ENCODE results near the gene NR5A1. TPM values are rescaled to one million over a fixed set of nuclear protein-coding genes. Genes with fewer than 3 reads are reported as not detected.

NR5A1 gene
- total RNA-seq, 2 experiments from 2014 or later = not detected

DNA sequence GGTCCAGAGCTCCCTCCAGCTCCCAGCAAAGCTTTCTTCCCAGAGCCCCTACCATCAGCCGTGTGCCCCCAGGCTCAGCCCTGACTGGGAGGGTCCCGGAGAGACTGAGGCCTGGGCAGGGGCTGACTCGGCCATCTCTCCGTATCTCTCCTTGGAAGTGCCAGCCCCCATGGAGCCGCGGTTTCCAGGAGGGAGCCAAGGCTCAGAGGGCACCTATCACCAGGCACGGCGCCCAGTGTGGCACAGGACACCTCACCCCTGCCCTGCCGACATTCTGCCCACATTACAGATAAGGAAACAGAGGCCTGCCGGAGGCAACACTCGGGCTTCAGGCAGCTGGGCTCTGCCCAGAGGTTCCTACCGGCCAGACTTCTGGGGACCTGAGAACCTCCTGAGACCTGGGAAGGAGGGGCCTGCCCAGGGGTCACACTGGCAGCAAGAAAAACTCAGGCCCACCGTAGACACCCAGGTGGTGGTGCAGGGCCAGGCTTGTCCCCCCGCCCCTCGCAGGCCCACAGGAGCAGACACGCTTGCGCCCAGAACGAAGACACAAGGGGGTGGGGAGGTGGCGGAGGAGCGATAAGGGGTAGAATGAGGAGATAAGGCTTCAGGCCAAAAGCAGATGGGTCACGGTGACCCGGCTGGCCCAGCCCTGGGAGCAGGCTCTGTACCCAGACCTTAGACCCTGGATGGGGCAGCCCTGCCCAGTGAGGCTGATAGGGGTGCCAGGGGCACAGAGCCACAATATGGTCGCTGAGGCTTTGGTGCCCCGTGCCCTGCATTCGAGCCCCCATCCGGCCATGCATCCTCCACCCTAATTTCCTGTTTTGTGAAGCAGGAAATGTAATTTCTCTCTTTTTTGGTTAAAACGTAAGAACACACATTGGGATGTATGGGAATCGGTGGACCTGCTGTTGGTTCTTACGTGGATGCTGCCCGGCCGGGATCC lies 11.8 kb downstream of the NR5A1 start:
- DNase-seq = no peak
- no peaks in the 10 kb centered on the region for H3K9me3 Mint-ChIP-seq
- H3K27me3 Mint-ChIP-seq (ENCODE audit: low read depth) = no peaks in the 10 kb centered on the region
- intact Hi-C loops (cut with micrococcal nuclease) = no loop called here
- CTCF ChIA-PET = no interaction called here
- H3K4me1 Mint-ChIP-seq (ENCODE audit: low read depth) = peaks cover 25% of the 10 kb centered on the region
- no peaks in the 10 kb centered on the region for H3K36me3 Mint-ChIP-seq (ENCODE audit: low read depth)
- H3K4me3 Mint-ChIP-seq = no peak overlapping the region
- H3K27ac Mint-ChIP-seq = no peak overlapping the region

DNA sequence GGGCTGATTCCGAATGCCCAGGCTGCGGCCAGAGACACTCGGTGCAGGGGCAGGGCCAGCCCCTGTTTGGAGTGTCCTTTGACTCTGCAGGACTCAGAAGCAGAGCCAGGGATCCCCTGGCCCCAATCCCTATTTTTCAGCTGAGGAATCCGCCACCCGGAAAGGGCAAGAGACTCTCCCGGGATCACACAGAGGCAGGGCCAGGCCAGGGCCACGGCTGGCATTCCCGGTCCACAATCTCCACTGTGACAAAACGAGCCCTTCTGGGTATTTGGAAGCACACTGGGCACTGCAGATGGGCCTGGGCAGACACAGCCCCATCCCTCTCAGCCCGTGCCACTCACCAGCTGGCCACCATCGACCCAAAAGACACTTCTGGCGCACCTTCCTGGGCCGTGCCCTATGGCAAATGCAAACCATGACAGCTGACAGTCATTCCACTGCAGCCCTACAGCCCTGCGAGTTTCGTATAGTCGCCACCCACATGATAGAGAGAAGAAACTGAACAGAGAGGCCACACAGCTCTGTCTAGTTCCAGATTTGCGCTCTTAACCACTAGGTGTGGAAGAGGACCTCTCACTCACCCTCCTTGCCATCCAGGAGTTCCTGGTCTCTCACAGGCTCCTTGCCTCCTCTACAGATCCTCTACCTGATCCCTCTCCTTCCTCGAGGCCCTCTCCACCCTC lies 13.3 kb downstream of the NR5A1 start:
- Mint-ChIP-seq H3K9me3 (no peaks in the 10 kb centered on the region), H3K27ac (no peak overlapping the region), H3K36me3 (ENCODE audit: low read depth) (no peaks in the 10 kb centered on the region), H3K27me3 (ENCODE audit: low read depth) (no peaks in the 10 kb centered on the region), H3K4me1 (ENCODE audit: low read depth) (peaks cover 20% of the 10 kb centered on the region), H3K4me3 (no peak overlapping the region)
- CTCF ChIA-PET = no interaction called here
- intact Hi-C loops (cut with micrococcal nuclease) = no loop called here
- DNase-seq = no peak

DNA sequence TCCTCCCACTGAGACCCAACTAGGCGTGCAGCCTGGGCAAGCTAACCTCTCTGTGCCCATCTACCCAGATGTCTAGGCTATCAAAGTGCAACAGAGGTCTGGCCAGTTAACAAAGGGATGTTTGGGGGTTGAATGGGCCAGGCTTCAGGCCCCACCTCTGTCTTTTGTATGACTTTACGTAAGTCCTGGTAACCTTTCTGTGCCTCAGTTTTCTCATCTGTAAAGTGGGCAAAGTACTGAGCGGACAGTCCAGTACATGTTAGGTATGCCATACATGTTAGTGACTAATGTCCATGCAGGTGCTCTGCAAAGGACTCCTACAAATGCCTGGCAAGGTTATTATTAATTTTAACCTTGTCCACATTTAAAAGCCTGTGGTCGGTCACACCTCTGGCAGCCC lies 14.0 kb downstream of the NR5A1 start:
- H3K36me3 Mint-ChIP-seq (ENCODE audit: low read depth) = no peaks in the 10 kb centered on the region
- DNase-seq = no peak
- no peak overlapping the region for H3K4me3 Mint-ChIP-seq
- CTCF ChIA-PET = no interaction called here
- intact Hi-C loops (cut with micrococcal nuclease) = no loop called here
- H3K27ac Mint-ChIP-seq = no peak overlapping the region
- no peaks in the 10 kb centered on the region for H3K9me3 Mint-ChIP-seq
- peaks cover 20% of the 10 kb centered on the region for H3K4me1 Mint-ChIP-seq (ENCODE audit: low read depth)
- no peaks in the 10 kb centered on the region for H3K27me3 Mint-ChIP-seq (ENCODE audit: low read depth)

DNA sequence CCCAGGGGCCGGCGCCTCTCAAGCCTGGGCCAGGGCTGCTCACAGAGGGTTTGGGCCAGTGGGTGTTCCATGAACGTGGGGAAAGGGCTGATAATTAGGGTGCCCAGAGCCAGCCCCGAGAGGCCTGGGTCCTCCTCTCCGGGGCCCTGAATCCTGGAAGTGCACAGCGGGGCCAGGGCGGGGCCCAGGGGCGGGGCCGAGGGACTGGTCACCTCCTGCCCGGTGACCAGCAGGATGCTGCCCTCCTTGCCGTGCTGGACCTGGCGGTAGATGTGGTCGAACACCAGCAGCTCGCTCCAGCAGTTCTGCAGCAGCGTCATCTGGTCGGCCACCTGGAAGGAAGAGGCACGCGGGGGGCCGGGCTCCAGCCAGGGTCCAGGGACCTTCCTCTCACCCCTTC lies 14.4 kb downstream of the NR5A1 start:
- CTCF ChIA-PET = no interaction called here
- no peaks in the 10 kb centered on the region for H3K27me3 Mint-ChIP-seq (ENCODE audit: low read depth)
- no peaks in the 10 kb centered on the region for H3K36me3 Mint-ChIP-seq (ENCODE audit: low read depth)
- H3K9me3 Mint-ChIP-seq = no peaks in the 10 kb centered on the region
- no peak overlapping the region for H3K27ac Mint-ChIP-seq
- no peak overlapping the region for H3K4me3 Mint-ChIP-seq
- DNase-seq = no peak
- H3K4me1 Mint-ChIP-seq (ENCODE audit: low read depth) = peaks cover 20% of the 10 kb centered on the region
- intact Hi-C loops (cut with micrococcal nuclease) = no loop called here

DNA sequence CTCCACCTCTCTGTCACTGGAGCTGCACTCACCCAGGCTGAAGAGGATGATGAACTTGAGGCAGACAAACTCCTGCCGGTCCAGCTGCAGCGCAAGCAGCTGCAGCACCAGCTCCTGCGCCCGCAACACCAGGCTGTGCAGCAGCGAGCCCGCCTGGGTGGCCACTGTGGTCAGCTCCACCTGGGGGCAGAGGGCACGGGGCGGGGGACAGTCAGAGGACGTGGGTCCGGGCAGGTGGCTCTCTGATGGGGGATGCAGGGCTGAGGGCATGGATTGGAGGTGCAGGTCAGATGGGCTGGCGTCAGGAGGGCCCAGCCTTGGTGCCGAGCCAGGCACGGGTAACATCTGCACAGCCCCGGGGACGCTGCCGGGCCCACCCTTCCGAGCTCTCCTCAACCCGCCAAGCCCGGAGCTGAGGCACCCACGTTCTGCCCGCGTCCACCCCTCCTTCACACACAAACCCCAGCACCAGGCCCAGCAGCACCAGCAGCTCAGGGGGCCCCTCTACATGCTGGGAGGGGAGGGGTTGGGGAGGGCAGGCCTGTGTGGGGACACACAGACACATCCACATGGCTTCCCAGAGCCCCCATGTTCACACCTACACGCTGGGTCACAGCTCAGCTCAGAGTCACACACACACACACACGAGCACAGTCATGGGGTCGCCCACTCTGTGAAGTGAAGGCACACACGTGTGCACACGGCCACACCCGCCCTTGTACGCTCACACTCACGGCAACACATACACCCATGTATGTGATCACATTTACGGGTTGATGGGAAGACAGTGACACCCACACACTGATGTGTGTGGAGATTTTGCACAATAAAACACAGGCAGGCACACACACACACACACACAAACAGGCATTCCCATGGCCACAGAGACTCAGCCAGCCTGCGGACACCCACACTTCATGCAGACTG lies 15.9 kb downstream of the NR5A1 start:
- H3K27ac Mint-ChIP-seq = no peak overlapping the region
- no peaks in the 10 kb centered on the region for H3K9me3 Mint-ChIP-seq
- no peaks in the 10 kb centered on the region for H3K27me3 Mint-ChIP-seq (ENCODE audit: low read depth)
- H3K4me3 Mint-ChIP-seq = no peak overlapping the region
- intact Hi-C loops (cut with micrococcal nuclease) = no loop called here
- CTCF ChIA-PET = interaction anchor here (0.5 kb wide), 1 partner anchor 119 kb away, joined by 3 read pairs; no protein-coding TSS in a partner anchor
- DNase-seq = no peak
- H3K4me1 Mint-ChIP-seq (ENCODE audit: low read depth) = peaks cover 15% of the 10 kb centered on the region
- H3K36me3 Mint-ChIP-seq (ENCODE audit: low read depth) = no peaks in the 10 kb centered on the region

DNA sequence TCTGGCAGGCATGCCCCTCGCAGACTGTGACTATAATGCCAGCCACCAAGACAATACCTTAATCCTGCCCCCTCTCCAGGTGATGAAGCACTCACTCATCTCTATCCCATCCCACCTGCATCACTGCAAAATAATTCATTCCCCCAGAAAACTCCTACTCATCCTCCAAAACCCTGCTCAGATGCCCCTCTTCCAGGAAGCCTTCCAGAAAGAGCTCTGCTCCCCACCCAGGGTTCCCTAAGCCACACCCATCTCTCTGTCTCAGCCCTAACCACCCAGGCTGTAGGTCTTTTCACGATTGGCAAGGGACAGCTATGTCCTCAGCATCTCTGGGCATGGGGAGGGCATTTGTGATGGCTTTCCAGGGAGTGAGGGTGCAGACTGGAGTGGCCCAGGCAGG lies 17.2 kb downstream of the NR5A1 start:
- intact Hi-C loops (cut with micrococcal nuclease) = no loop called here
- no peak for DNase-seq
- H3K9me3 Mint-ChIP-seq = no peaks in the 10 kb centered on the region
- CTCF ChIA-PET = no interaction called here
- no peak overlapping the region for H3K4me3 Mint-ChIP-seq
- H3K27ac Mint-ChIP-seq = no peak overlapping the region
- H3K27me3 Mint-ChIP-seq (ENCODE audit: low read depth) = no peaks in the 10 kb centered on the region
- no peaks in the 10 kb centered on the region for H3K36me3 Mint-ChIP-seq (ENCODE audit: low read depth)
- H3K4me1 Mint-ChIP-seq (ENCODE audit: low read depth) = peaks cover 4% of the 10 kb centered on the region

DNA sequence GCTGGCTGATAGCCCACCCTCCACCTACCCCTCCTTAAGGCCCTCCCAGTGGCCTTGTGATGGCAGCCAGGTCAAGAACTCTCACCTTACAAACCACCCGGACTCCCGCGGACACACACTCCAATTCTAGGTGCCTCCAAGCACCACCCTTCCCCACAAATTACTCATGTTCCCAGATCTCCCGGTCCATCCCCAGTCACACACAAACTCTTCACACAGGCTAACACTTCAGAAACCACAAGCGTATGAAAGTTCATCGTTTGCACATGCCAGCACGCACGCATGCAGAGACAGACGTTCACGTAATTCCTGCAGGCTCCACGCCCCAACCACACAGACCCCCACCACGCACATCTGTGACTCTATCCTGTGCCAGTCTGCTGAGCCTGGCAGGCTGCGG lies 18.0 kb downstream of the NR5A1 start:
- CTCF ChIA-PET = no interaction called here
- Mint-ChIP-seq H3K27ac (no peak overlapping the region), H3K36me3 (ENCODE audit: low read depth) (no peaks in the 10 kb centered on the region), H3K4me1 (ENCODE audit: low read depth) (peaks cover 1% of the 10 kb centered on the region), H3K9me3 (no peaks in the 10 kb centered on the region), H3K27me3 (ENCODE audit: low read depth) (no peaks in the 10 kb centered on the region), H3K4me3 (no peak overlapping the region)
- intact Hi-C loops (cut with micrococcal nuclease) = no loop called here
- no peak for DNase-seq

DNA sequence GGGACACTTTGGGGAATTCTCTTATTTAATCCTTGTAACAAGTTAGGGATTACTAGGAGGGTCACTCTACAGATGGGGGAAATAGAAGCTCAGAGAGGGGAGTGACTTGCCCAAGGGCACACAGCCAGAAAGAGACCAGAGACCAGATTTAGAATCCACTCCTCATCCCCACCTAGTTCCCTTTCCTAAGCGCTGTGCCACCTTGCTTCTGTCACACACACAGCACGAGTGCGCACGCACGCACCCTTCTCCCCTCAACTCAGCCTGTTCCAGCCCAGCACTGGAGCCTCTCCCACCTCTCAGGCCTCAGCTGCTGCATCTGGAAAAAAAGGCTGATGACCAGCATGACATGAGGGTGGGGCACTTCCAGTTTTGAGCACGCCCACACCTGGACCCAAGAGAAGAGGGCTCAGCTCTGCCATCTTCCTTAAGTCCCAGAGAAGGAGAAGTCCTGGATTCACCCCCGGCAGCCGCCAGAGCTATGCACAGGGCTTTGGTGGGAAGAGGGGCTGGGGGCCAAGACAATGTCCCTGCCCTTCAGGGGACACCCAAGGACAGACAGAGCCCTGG lies 18.5 kb downstream of the NR5A1 start:
- Mint-ChIP-seq H3K27me3 (ENCODE audit: low read depth) (no peaks in the 10 kb centered on the region), H3K36me3 (ENCODE audit: low read depth) (no peaks in the 10 kb centered on the region), H3K4me3 (no peak overlapping the region), H3K27ac (no peak overlapping the region), H3K9me3 (no peaks in the 10 kb centered on the region), H3K4me1 (ENCODE audit: low read depth) (no peaks in the 10 kb centered on the region)
- DNase-seq = no peak
- intact Hi-C loops (cut with micrococcal nuclease) = no loop called here
- CTCF ChIA-PET = no interaction called here

DNA sequence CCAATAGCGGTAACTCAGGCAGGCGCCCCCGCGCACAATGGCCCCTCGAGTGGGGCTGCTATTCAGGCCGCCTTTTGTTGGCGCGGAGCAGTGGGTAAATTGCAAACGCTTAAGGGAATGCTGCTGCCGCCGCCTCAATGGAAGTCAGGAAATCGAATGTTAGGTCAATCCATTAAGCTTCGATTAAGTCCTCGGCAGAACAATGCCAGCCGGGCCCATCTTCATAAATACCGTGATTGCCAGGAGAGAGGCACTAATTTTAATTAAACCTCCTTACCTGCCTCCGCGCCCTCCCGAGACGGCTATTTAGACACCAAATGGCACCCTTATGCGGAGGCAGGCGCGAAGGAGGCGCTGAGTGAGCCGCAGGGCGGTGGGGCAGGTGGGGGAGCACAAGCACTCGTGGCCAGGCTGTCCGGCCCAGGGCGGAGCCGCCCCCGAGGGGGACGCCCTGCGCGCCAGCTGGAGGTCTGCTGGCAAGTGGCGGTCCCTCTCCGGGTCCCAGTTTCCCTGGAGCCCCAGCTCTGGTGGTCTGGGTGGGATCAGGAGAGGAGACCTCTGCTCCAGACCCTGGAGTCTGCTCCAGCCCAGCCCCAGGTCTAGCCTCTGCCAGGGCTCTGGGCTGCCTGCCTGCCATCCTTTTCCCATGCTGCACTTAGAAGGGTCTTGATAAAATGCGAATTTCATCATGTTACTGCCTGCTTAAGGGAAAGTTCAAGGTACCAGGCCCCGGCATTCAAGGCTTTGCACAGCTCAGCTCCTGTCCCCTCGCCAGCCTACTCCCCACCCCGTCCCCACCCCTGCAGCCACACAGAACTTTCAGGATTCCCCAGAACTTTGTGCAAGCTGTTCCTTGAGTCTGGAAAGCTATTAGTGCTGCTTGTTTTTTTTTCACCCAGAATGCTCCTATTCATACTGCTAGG lies 19.7 kb downstream of the NR5A1 start:
- CTCF ChIA-PET = interaction anchor here (0.6 kb wide), 1 partner anchor 144 kb away, joined by 4 read pairs; no protein-coding TSS in a partner anchor
- no peaks in the 10 kb centered on the region for H3K36me3 Mint-ChIP-seq (ENCODE audit: low read depth)
- no peak overlapping the region for H3K4me3 Mint-ChIP-seq
- intact Hi-C loops (cut with micrococcal nuclease) = no loop called here
- H3K9me3 Mint-ChIP-seq = no peaks in the 10 kb centered on the region
- H3K4me1 Mint-ChIP-seq (ENCODE audit: low read depth) = no peaks in the 10 kb centered on the region
- no peaks in the 10 kb centered on the region for H3K27me3 Mint-ChIP-seq (ENCODE audit: low read depth)
- H3K27ac Mint-ChIP-seq = no peak overlapping the region
- DNase-seq = no peak

DNA sequence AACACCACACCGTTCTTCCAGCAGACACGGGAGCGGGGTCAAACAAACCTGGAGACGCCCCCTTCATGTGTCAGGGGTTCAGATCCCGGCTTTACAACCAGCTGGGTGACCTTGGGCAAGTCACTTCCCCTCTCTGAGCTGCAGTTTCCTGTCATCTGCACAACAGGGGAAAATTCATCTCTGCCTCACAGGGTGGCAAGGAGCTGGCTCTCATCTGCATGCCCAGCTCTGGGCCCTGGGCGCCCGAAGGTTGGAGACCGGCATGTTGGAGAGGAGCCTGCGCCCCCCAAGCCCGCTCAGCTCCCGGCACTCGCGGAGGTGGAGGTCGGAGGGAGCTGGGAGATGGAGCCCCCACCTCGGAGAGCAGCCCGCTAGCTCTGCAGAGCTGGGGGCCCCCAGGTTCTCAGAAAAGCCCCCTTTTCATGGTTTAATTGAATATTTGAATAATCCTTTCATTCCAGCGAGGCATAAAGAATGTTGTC lies 20.4 kb downstream of the NR5A1 start:
- intact Hi-C loops (cut with micrococcal nuclease) = no loop called here
- H3K27ac Mint-ChIP-seq = no peak overlapping the region
- no peaks in the 10 kb centered on the region for H3K9me3 Mint-ChIP-seq
- no peaks in the 10 kb centered on the region for H3K4me1 Mint-ChIP-seq (ENCODE audit: low read depth)
- CTCF ChIA-PET = no interaction called here
- no peaks in the 10 kb centered on the region for H3K36me3 Mint-ChIP-seq (ENCODE audit: low read depth)
- H3K4me3 Mint-ChIP-seq = no peak overlapping the region
- DNase-seq = no peak
- H3K27me3 Mint-ChIP-seq (ENCODE audit: low read depth) = no peaks in the 10 kb centered on the region

DNA sequence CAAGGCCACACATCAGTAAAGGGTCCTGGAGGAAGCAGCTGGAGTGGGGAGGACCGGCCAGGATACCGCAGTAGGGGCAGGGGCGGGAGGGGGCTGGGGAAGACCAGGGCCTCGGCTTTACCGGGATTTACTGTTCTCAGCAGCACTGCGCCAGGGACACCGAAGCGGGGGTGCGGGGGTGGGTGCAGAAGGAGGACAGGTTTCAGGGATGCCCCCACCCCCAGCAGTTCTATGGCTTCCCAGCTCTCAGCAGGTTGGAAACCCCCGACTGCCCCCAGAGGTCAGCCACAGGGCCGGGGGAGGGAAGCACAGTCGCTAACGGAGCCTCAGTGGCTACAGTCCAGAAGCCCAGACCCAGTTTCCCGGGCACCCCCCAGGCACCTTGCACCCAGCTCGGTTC lies 21.3 kb downstream of the NR5A1 start:
- no peaks in the 10 kb centered on the region for H3K27me3 Mint-ChIP-seq (ENCODE audit: low read depth)
- no peaks in the 10 kb centered on the region for H3K4me1 Mint-ChIP-seq (ENCODE audit: low read depth)
- no peak overlapping the region for H3K27ac Mint-ChIP-seq
- no peaks in the 10 kb centered on the region for H3K9me3 Mint-ChIP-seq
- intact Hi-C loops (cut with micrococcal nuclease) = no loop called here
- H3K4me3 Mint-ChIP-seq = no peak overlapping the region
- CTCF ChIA-PET = no interaction called here
- no peaks in the 10 kb centered on the region for H3K36me3 Mint-ChIP-seq (ENCODE audit: low read depth)
- no peak for DNase-seq

Measured in activated naive CD4-positive, alpha-beta T cell treated with anti-CD3 and anti-CD28 coated beads for 36 hours (primary cell).